Stimulated activated CD4-positive, alpha-beta T cell treated with anti-CD3 and anti-CD28 coated beads, Interleukin-15, amount 100 ng/mL, for 24 hours (primary cell): ENCODE measurements around the gene RPRML.
A peak's percentile ranks its signal among the peaks of the same experiment; 100 is the strongest.
"Not testable (repeated sequence)": the region's sequence is repeated elsewhere in the genome, so short reads cannot be mapped to it uniquely, and the experiment has no call there.

Experiments used
- DNase-seq: peaks from one replicate; pipeline ENCODE4 v3.0.0-alpha.2; 2020

Gene RPRML

DNA sequence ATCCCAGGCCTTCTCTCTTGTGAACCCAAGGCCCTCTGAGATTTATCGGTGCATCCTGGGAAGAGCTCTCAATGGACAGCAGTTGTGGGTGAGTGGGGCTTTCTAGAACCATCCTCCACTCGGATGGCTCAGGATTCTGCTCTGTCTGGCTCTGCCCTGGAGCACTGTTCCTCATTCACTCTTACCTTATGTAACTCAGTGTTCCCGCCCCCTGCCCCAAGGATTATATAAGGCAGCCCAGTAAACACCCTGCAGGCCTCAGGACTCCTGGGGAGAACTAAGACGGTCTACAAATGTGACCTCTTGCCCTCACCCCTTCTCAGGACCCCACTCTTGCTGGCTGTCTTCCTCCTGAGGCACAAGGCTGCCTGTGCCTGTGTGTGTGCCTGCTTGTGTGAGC, 3.8 kb downstream of the RPRML start:
- DNase-seq, result no peak

DNA sequence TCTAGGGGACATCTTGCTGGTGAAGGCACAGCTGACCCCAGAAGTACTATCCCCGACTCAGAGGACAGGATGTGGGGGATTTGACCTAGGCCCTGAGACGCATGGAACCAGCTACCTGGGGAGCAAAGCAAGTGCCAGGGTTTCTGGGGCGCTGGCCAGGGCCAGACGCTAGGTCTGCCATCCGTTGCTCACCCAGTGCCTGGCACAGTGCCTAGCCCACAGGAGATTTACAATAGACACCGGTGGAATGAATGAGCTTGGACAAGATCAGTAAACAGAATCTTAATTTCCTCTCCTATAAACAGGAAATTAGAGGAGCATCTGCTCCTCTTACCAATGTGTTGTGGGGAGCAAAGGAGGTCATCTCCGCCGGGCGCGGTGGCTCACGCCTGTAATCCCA, 5.0 kb downstream of the RPRML start:
- no peak for DNase-seq

DNA sequence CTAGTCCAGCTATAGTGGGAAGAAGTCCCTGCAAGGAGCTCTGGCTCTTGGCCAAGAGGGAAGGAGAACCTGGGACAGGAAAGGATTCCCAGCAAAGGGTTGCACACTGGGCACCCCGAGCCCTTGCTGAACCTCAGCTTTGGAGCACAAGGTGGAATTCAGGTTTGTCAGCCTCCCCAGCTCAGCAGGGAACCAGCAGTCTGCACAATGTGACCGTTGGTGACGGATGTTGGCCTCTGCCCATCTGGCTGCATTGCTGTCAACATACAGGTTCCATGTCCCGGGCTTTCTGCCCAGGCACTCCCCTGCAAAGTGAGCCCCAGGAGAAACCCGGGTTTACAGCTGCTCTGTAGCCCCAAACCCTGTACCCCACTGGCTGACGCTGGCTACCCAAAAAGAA, 6.7 kb downstream of the RPRML start:
- no peak for DNase-seq

DNA sequence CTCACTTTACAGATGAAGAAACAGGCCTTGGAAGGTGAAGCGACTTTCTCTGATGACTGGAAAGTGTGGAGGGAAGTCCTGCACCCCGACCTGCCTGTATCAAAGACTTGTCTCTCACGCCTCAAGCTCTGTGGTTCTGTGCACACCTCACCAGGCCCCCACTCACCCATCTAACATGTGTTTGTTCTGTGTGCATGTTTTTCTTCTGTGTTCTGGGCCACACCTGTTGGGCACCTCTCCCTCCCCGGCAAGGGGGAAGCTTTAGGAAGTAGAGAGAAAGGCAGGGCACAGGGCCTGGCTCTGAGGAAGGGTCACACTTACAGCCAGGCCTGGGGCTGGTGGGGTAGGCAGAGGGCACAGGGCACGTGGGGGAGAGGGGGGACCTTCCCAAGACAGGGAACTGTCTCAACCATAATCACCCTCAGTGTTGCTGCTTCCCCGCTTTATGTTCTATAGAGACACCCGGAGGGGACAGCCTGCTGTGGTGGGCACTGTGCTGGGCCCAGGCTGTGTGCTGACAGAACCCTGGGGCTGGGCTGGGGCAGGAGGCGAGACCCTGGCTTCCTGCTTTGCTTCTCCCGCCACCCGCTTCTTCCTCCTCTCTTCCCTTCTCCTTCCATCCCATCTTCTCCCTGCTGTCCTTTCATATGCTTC, 7.3 kb downstream of the RPRML start:
- no peak for DNase-seq

DNA sequence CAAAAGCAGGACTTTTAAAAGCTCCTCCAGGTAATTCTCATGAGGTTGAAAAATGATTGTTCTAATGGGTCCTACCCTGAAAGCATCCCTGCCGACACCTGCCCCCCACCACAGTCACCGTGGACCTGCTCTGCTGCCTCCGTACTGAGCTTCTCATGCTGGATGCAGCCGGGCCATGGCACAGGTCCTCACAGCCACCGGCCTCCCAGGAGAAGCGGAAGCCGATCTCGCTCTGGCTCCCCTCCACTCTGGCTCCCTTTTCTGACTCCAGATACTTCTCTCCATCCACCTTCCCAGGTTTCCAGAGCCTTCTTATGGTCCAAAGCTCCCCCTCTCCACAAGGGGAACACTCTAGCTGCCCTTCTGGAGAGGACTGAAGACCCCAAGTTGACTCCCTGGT, 10.2 kb downstream of the RPRML start:
- DNase-seq, result no peak

DNA sequence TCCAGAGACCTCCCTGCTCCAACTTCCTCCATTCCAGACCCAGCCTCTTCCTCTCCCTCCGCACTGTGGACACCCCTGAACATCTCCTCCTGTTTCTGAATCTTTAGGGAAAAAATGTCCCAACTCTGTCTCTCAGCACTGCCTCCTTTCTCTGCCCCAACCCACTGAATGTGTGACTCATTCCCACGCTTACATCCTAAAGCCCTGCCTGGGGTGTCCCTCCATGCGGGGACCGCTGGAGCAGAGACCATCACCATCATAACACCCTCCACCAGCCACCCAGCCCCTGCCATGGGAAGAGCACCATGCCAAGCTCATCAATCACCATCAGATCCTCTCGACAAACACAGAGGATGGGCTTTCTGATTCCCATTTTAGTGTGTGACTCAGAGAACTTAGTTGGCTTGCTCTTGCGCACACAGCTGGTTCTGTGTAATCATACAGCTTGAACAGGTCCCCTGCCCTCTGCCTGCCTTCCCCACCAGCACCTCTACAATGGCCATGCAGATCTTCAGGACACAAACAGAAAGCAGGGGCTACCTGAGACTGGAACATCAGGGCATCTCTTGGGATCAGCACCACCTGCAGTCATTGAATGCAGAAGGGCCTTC, 10.7 kb downstream of the RPRML start:
- DNase-seq, result no peak

DNA sequence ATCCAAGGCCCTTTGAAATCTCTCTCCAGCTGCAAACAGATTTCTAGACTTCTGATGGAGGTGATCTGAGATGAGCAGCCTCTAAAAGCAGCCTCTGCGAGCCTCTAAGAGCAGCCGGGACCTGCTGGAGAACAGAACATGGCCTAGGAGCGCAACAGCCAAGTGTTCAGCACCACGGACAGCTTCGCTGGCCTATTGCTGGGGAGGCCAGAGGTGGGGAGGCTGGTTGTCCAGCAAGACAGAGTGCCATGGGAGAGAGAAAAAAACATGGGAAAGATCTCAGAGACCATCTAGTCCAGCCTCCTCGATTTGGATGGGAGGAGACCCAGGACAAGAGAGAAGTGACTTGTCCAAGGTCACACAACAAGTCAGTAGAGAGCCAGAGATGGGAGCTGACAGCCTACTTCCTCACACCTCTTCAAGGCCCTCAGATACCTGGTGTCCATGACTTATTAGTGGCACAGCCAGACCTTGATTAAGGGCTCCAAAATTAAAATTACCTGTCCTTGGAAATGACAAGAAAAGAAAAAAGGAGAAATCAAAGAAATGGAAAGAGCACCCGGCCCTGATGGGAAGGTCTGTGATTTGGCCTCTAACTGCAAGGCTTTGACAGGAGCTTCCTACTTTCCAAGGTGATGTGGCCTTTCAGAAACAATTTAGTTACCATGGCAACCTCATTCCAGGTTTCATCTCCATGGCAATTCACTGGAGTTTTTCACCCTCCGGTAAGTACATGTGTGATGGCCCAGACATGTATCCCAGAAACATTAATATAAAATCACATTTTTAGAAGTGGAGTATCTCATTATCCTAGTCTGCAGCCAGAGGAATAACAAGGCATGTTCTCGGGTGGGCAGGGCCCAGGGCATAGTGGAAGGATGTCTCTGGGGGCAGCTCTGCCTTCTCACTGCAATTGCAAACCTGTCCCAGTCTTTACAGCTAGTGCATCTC, 14.5 kb downstream of the RPRML start:
- DNase-seq, result no peak

DNA sequence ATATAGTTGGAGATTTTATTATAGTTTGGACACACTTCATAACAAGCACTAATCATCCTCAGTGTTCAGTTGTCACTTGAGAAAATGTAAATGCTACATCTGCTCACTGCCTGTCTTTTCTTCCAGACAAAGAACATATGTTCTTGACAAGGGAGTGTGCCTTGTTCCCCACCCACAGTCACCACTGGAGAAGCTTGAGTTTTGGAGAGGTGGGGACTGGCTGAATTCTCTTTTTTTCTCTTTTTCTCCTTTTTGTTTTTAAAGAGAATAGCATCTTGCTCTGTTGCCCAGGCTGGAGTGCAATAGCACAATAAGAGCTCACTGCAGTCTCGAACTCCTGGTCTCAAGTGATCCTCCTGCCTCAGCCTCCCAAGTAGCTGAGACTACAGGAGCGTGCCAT, 15.5 kb downstream of the RPRML start:
- no peak for DNase-seq

DNA sequence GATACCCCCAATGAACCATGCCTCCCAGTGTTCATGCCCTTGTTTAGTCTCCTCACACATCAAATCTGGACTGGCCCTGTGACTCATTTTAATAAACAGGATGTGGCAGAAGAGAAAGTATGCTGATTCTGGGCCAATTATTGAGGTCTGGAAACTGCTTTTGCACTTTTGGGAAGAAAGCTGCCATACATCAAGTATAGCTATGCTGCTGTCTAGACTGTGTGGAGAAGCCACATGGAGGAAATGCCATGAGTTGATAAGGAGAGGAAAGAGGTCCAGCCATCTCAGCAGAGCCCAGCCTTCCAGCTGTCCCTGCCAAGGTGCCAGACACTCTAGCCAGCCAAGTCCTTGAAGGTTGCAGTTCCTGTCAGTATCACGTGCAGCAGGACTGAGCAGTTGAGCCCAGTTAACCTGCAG, 16.7 kb downstream of the RPRML start:
- no peak for DNase-seq

DNA sequence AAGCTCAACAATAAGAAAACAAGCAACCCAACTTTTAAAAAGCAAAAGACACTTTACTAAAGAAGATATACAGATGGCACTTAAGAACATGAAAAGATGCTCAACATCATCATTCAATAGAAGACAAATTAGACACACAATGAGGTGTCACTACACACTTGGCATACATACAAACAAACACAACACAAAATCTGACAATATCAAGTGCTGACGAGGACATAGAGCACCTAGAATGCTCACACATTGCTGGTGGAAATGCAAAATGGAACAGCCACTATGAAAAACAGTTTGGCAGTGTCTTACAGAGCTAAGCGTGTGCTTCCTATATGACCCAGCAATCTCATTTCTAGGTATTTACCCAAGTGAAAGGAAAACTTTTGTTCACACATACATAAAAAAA, 18.9 kb downstream of the RPRML start:
- DNase-seq, result no peak

DNA sequence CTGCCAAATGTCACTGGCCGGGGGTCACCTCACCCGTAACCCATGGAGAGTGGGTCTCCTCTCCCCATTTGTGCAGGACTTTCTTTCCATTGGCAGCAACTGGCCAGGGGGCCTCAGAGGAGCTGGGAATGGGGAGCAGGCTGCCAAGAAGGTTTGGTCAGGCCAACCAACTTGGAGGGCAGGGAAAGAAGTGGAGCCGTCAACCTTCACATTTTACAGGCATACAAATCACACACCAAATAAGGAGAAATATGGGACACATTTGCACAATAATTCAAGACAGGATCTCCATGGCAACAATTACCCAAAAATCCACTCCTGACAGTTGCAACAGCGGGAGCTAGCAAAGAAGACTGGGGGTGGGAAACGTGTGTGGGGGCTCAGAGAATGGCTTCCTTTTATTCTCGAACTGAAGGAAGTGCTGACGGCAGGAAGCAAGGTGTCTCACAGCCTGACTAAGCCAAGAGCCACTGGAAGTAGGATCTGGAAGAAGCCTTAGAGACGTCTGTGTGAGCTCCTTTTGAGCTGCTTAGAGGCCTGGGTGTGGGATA, 20.9 kb downstream of the RPRML start:
- no peak for DNase-seq

DNA sequence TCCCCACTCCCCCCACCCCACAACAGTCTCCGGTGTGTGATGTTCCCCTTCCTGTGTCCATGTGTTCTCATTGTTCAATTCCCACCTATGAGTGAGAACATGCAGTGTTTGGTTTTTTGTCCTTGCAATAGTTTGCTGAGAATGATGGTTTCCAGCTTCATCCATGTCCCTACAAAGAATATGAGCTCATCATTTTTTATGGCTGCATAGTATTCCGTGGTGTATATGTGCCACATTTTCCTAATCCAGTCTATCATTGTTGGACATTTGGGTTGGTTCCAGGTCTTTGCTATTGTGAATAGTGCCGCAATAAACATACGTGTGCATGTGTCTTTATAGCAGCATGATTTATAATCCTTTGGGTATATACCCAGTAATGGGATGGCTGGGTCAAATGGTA, 25.9 kb downstream of the RPRML start:
- not testable (repeated sequence) for DNase-seq

DNA sequence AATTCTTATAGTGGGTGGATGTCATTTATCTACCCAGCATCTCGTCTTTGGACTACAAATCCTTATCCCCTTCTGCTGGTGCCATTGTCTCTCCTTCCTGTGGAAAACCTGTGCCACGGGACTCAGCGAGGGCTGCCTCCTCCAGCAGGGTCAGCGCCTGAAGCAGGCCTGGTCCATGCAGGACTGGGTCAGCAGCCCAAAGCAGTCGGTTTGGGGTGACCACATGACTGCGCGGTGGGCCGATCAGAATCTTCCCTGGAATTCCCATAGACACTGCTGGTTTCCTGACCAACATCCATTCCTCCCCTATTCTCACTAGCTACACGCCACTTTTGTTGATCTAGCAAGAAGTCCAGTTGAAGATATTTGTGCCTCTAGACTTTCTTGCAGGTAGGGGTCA, 26.9 kb downstream of the RPRML start:
- no peak for DNase-seq

DNA sequence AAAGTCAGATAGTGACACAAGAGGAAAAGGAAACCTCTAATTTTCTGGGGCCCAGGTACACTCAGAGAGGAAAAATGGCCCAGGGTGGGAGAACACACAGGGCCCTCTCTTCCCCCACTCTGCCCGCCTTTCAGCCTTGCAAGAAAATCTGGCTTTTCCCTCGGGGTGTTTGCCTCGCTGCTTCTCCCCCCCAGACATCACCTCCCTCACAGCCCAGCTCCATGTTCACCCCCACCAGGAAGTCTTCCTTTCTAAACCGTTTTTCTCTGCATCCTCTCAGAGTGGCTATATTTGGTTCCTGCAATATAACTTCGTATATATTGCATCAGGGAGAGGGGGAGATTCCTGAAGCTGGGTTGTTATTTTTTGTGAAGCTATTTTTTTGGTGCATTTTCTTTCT, 27.3 kb downstream of the RPRML start:
- no peak for DNase-seq

DNA sequence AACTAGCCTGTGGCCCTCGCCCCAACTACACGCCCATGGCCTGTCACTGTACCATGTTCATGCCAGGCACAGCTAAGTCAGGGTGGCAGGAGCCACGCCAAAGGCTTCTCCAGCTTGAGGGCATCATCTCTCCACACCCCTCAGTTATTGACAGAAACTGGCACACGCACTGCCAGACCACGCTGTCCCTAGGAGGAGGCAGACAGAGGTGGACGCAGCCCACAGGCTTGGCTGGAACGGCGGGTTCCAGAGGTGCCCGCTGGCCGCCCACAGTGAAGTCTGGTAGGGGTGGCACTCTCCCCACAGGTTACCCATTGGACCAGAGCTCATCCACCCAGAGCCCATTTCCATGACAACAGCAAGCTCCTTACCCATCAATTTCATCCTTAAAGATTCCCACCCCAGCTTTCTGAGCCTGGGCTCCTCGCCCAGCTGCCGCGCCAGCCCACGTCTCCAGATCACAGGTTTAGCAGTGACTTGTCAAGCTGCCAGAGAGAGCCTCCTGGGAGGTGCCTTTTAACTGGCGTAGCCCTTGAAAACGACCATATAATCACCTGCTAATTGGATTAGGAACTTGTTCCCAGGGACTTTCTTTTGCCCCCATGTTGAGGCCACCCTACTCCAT, 27.9 kb downstream of the RPRML start:
- no peak for DNase-seq

DNA sequence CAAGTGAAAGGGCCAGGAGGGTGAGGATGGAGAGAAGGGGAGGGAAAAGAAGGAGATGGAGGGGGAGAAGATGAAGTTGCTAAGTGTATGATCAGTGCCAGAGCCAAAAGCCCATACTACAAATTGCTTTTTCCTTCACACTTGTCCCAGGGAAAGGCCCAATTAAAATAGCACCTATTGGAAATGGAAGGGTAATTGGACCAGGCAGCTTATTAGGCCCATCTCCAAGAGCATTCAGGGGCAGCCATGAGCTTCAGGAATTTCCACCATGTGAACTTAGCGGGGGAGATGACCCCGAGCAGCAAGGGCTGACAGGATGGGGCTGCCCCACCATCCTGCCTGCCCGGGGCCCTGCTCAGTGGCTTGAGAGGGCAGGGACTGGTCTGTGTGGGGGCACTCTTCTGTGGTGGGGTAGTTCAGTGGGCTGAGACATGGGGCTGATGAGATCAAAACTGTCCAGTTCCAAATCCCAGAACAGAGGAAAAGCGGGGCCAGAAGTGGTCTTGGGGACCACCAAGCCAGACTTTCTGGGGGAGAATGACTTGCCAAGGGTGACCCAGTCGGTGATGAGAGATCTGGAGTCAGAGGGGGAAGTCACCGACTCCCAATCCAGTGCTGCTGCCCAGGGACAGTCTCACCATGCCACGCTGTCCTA, 28.6 kb downstream of the RPRML start:
- no peak for DNase-seq

DNA sequence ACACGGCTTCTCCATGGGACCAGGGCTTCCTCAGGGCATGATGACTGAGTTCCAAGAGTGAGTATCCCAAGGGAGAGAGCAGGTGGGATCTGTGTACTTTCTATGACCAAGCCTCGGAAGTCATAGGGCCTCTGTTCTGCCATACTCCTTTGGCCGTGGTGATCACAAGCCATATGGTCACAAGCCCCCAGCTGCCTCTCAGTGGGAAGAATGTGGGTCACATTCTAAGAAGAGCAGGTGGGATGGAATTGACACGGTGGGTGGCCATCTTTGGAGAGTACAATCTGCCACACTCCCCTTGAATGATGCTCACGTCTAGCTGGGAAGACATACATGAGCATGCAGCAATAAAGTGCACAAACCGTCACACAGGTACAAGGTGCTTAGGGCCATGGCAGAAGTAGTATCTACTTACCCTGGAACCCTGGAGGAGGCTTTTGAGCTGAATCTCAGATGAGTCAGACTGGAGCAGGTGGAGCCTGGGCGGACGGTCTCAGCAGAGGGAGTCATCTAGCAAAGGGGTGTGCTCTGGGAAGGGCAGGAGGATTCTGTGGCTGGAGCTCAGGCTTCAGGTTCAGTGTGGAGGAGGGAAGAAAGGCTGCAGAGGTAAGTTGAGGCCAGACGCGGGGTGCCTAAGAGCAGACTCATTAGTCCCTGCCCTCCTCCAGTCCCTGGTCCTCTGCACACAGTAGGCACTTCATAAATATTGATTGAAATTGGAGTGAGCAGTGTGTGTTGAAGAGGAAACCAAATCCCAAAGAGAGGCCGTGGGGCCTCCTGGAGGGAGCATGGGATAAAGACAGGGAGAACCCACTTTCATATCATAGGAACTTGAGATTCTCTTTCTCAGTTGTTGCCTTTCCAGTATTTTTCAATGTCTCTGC, 29.5 kb downstream of the RPRML start:
- DNase-seq, result no peak

DNA sequence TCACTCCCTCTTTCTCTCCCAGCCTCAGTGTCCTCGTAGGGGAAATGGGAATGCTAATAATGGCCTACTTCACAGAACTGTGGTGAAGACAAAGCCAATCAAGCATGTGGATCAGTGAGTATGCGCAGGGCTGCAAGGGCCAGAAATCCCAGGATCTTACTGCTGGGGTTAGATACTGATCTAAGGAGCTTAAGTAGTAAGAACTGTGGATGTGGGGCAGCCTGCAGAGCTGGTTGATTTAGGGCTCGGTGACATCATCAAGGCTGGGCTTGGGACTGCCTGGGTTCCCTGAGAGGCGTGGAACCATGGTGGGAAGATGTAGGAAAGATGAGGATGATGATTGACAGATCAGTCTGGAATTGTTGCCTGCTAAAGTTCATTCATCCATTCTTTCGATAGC, 30.5 kb downstream of the RPRML start:
- DNase-seq, result no peak

DNA sequence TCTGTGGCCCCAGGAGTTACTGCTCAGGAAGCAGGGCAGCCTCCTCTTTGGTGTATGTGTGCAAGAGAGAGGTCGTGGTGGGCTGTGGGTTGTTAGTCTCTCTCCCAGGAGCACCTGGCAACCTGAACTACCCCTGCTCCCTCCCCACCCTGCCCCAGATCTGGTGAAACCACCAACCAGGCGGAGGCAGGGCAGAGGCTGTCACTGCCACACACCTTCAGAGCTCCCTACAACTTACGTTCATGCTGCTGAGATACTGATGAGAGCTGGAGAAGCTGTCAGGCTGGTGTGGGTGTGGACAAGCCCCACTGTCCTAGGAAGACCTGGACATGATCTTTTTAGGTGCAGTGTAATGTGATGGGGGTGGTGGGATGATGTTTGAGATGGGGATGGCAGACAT, 31.8 kb downstream of the RPRML start:
- no peak for DNase-seq

DNA sequence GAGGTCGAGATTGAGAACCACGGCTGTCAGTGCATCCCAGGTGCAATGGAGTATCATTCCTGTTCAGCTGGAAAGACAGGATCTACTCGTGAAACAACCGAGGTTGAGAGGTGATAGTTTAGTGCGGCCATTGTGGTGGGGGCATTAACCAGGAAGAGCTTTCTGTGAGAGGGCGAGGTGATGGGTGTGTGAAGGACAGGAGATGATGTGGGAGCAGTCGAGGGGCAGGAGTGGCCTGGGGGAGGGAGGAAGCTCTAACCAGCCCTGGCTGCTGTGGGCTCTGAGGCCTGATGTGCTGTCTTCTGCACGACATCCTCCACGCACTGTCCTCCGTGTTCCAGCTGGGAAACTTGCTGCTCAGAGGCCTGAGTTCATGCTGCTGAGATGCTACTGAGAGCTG, 34.1 kb downstream of the RPRML start:
- no peak for DNase-seq

DNA sequence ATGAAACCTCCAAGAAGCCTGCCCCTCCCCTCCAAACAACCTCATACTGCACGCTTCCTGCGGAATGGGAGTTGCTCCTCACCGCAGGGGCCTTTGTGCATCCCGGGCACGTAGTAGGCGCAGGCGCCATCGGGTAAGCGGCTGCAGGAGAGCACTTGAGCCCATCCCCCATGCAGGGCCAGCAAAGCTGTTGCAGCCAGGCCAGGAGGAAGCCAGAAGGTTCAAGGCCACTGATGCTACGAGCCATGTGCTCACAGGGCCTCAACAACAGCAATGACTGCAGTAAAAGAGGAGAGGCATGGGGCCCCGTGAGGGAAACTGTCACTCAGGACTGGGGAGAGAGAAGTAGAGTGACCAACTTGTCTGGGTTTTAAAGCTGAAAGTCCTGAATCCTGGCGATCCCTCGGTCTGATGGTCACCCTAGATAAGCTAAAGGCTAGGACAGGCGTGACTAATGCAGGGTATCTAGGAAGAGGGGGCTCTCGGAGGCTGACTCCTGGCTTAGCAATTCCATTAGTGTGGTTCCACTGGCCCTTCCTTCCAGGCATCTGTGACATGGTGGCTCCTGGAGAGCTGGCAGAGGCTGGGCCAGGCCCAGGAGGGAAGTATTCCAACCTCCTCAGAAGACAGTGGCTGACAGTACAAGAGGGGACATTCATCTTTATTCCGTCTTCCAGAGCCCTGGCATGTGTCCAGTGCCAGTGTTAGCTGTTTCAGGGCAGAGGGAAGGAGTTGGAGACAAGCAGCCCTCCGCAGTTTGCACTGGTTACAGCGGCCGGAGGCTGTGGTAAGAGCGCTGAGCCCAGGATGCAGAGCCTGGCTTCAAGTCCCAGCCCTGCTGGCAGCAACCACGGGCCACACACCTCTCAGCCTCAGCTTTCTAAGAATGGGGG, 35.3 kb downstream of the RPRML start:
- peak; percentile 27 for DNase-seq
